Panc1 (cell line): ENCODE measurements around the gene MAPT. TPM values are rescaled to one million over a fixed set of nuclear protein-coding genes. Genes with fewer than 3 reads are reported as not detected.

ENCODE experiments used
- ATAC-seq: fragments of 200-7000 bp; cut with Tn5 transposase; 2 replicates; pipeline ENCODE4 v1.9.1; 2020; ENCODE audit warnings: mild to moderate bottlenecking, moderate library complexity
- BruUV-seq: library from RNA; stranded (reverse); fragments of 400-500 nt; replicated peaks from 2 replicates; lab custom pipeline; 2021; lab: Mats Ljungman, UMichigan
- CTCF ChIA-PET: fragments of 300-600 bp; sonication (Branson Sonifier 250); formaldehyde crosslinking; loops from one replicate; lab custom pipeline; 2022; ENCODE audit warnings: antibody characterized with exemption; lab: Charles Lee
- POLR2A ChIA-PET: fragments of 300-600 bp; sonication (Branson Sonifier 250); formaldehyde crosslinking; loops from one replicate; lab custom pipeline; 2022; ENCODE audit warnings: antibody characterized with exemption; lab: Charles Lee
- DNase-seq: peaks from one replicate; pipeline ENCODE4 v3.0.0-alpha.2; 2010; ENCODE audit warnings: low read depth, low spot score
- H3K27ac ChIP-seq: 2 replicates; pipeline ENCODE4 v1.5.1; 2011; ENCODE audit warnings: mild to moderate bottlenecking, low read length, inconsistent platforms
- H3K27me3 ChIP-seq: fragments of 200-500 bp; sonication (Bioruptor generic); 2 replicates; pipeline ENCODE4 v1.6.0; 2014; ENCODE audit warnings: low read length, inconsistent platforms; ENCODE audit not compliant: control insufficient read depth, insufficient read depth
- H3K36me3 ChIP-seq: fragments of 200-500 bp; sonication (Bioruptor generic); 2 replicates; pipeline ENCODE4 v1.5.1; 2014; ENCODE audit warnings: inconsistent platforms, mild to moderate bottlenecking, low read length, moderate library complexity; ENCODE audit not compliant: control insufficient read depth, insufficient read depth
- H3K4me1 ChIP-seq: 2 replicates; pipeline ENCODE4 v1.5.1; 2011; ENCODE audit warnings: inconsistent platforms, mild to moderate bottlenecking, low read length, moderate library complexity; ENCODE audit not compliant: control insufficient read depth, insufficient read depth
- H3K4me3 ChIP-seq, 2 experiments: 2 replicates each; pipeline ENCODE4 v1.5.1; 2011 to 2012; ENCODE audit warnings: low read depth in 2 of 2, low read length in 2 of 2, mild to moderate bottlenecking in 2 of 2, inconsistent platforms in 1 of 2, moderate library complexity in 1 of 2
- H3K9me3 ChIP-seq: fragments of 200-500 bp; sonication (Bioruptor generic); 2 replicates; pipeline ENCODE4 v1.5.1; 2014; ENCODE audit warnings: low read depth, mild to moderate bottlenecking, inconsistent platforms, low read length, moderate library complexity; ENCODE audit not compliant: control insufficient read depth, insufficient read depth
- POLR2AphosphoS5 ChIP-seq: IDR thresholded peaks from 2 replicates; pipeline ENCODE4 v1.6.1; 2012; ENCODE audit warnings: mild to moderate bottlenecking, low read depth, low read length, moderate library complexity
- REST ChIP-seq, 2 experiments: IDR thresholded peaks; 2 replicates each; pipeline ENCODE4 v1.6.1; 2011 to 2012; ENCODE audit warnings: low read depth in 2 of 2, control low read depth in 1 of 2, low read length in 1 of 2, mild to moderate bottlenecking in 1 of 2, moderate library complexity in 1 of 2; ENCODE audit not compliant: insufficient read depth in 1 of 2
- SIN3A ChIP-seq: IDR thresholded peaks from 2 replicates; pipeline ENCODE4 v1.6.1; 2012; ENCODE audit warnings: low read depth, mild to moderate bottlenecking, low read length, moderate library complexity, borderline replicate concordance; ENCODE audit not compliant: insufficient read depth
- TCF7L2 ChIP-seq: IDR thresholded peaks from 2 replicates; pipeline ENCODE4 v1.6.1; 2011; ENCODE audit warnings: mild to moderate bottlenecking, low read depth, low read length, inconsistent platforms
- in situ Hi-C: cut with HindIII; loops from 2 replicates; pipeline ENCODE4 v1.10.0; 2016; ENCODE audit warnings: low sequenced_read_pairs, low pct_unique_long_range_greater_than_20kb
- intact Hi-C: fragments of 100-400 bp; cut with micrococcal nuclease; formaldehyde crosslinking; loops from one replicate; pipeline ENCODE4 v1.10.0; 2022; ENCODE audit not compliant: unreplicated experiment
- total RNA-seq: library from RNA; stranded (reverse); gene quantifications from one replicate; pipeline ENCODE4 v1.2.1, GENCODE V29; 2021; ENCODE audit not compliant: unreplicated experiment
- TF ChIP-seq, protein P1 (sequence below): fragments of 450-650 bp; IDR thresholded peaks from 2 replicates; pipeline ENCODE4 v1.5.1; 2017; ENCODE audit warnings: mild to moderate bottlenecking

The MAPT gene
- total RNA-seq, 1 experiment from 2014 or later = 0.59 TPM

- DNase-seq (no peak), ATAC-seq (no peak)
- Histone ChIP-seq H3K9me3 (no peaks in the 10 kb centered on the region), H3K4me3 (no peak overlapping the region), H3K27ac (no peak overlapping the region), H3K27me3 (no peaks in the 10 kb centered on the region), H3K36me3 (peaks cover 27% of the 10 kb centered on the region), H3K4me1 (no peaks in the 10 kb centered on the region; the same call in 1 of the 2 replicates)
- TF ChIP-seq REST (IDR thresholded peaks at IDR 0.05; ENCODE audit: insufficient read depth in 1 of 2, low read depth in 2 of 2, low read length in 1 of 2) = no peak
- TF ChIP-seq SIN3A = no peak
- TF ChIP-seq TCF7L2 = no peak
- TF ChIP-seq, protein P1, sequence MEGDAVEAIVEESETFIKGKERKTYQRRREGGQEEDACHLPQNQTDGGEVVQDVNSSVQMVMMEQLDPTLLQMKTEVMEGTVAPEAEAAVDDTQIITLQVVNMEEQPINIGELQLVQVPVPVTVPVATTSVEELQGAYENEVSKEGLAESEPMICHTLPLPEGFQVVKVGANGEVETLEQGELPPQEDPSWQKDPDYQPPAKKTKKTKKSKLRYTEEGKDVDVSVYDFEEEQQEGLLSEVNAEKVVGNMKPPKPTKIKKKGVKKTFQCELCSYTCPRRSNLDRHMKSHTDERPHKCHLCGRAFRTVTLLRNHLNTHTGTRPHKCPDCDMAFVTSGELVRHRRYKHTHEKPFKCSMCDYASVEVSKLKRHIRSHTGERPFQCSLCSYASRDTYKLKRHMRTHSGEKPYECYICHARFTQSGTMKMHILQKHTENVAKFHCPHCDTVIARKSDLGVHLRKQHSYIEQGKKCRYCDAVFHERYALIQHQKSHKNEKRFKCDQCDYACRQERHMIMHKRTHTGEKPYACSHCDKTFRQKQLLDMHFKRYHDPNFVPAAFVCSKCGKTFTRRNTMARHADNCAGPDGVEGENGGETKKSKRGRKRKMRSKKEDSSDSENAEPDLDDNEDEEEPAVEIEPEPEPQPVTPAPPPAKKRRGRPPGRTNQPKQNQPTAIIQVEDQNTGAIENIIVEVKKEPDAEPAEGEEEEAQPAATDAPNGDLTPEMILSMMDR = no peak
- no peak for TF ChIP-seq POLR2AphosphoS5
- intact Hi-C loops = loop anchor here (10.0 kb wide), 1 partner anchor 155 kb away; the partner anchor contains the start of gene KANSL1
- BruUV-seq = no TSS peak
- in situ Hi-C loops = no loop called here
- CTCF ChIA-PET = interaction anchor here (0.6 kb wide), 1 partner anchor 207 kb away, joined by 5 read pairs; no protein-coding TSS in a partner anchor
- POLR2A ChIA-PET = no interaction called here
Measured at GRCh38 chr17:46039592-46040186, 145.3 kb downstream of the MAPT start.

- Histone ChIP-seq H3K27ac (no peak overlapping the region), H3K27me3 (no peaks in the 10 kb centered on the region), H3K4me1 (no peaks in the 10 kb centered on the region; the same call in 1 of the 2 replicates), H3K4me3 (no peak overlapping the region), H3K36me3 (peaks cover 21% of the 10 kb centered on the region), H3K9me3 (no peaks in the 10 kb centered on the region)
- POLR2A ChIA-PET = no interaction called here
- intact Hi-C loops = loop anchor here (10.0 kb wide), 1 partner anchor 153 kb away; the partner anchor contains the start of gene KANSL1
- CTCF ChIA-PET = no interaction called here
- DNase-seq (no peak), ATAC-seq (no peak)
- TF ChIP-seq, protein P1 = no peak
- TF ChIP-seq SIN3A (no peak), TCF7L2 (no peak), POLR2AphosphoS5 (no peak), REST (IDR thresholded peaks at IDR 0.05; ENCODE audit: insufficient read depth in 1 of 2, low read depth in 2 of 2, low read length in 1 of 2) (no peak)
- BruUV-seq = TSS peak; percentile 15
- in situ Hi-C loops = no loop called here
Measured at GRCh38 chr17:46042246-46042645, 147.9 kb downstream of the MAPT start.
